T-helper 22 cell (primary cell): Measurements from ENCODE around the gene TUSC2.

Experiments used
- DNase-seq: peaks from one replicate; pipeline ENCODE4 v3.0.0-alpha.2; 2020; ENCODE audit warnings: low read depth

Gene TUSC2

DNA sequence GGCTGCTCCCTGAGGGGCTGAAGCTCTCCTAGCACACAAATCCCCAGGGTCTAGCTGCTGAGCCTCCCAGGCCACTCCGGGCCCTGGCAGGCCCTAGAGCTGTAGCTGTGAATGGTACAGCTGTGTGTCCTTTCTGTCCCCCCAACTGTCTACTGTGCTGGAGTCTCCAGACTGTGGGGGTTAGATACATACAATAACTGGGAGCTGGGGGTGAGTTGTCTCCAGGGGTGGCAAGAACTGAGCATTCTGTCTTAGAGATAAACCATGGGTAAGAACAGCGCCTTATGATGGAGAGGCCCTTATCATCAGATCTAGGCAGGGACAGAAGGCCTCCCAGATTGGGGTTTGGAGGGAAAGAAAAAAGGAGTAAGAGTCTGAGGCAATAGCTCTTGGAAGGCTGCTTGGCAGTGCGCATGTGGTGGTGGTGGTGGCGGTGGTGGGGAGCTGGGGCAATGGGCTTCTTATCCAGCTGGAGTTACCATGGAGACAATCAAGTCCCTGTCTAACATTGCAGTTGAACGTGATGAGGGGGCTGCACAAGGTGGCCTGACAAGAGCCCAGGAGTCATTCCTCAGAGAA lies 26.3 kb upstream of the TUSC2 start:
- no peak for DNase-seq

DNA sequence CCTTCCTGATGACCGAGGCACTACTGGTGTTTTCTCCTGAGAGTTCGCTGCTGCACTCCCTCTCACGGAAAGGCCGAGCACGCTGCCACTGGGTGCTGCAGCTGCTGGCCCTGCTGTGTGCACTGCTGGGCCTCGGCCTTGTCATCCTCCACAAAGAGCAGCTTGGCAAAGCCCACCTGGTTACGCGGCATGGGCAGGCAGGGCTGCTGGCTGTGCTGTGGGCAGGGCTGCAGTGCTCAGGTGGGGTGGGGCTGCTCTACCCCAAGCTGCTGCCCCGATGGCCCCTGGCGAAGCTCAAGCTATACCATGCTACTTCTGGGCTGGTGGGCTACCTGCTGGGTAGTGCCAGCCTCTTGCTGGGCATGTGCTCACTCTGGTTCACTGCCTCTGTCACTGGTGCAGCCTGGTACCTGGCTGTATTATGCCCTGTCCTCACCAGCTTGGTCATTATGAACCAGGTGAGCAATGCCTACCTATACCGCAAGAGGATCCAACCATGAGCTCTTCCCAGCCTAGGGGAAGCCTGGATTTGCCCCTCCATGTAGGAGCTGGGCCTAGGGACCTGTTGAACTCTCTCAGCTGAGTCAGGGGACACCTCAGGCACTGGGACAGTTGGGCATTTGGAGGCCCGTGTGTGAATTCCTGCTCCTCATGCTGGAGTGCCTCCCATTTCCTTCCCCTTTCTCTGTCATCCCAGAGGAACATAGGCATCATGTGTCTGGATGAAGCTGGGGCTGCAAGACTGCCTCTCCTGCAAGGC lies 25.4 kb upstream of the TUSC2 start:
- DNase-seq = no peak

DNA sequence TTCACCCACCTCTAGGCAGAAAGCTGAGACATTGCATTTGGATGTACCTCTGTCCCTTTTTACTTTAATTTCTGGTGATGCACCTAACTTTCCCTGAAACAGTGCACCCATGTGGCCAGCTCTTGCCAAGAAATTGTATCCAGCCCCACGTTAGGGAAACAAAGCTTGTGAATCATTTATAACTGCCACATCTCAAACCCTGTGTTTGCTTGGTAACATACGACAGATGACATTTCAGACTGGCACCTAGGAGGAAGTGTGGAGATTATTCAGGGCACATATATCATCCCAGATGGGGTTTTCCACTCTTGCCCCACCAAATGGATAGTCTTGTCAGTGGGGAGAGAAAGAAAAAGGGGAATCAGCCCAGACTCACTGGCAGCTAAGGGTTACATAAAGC lies 24.8 kb upstream of the TUSC2 start:
- no peak for DNase-seq

DNA sequence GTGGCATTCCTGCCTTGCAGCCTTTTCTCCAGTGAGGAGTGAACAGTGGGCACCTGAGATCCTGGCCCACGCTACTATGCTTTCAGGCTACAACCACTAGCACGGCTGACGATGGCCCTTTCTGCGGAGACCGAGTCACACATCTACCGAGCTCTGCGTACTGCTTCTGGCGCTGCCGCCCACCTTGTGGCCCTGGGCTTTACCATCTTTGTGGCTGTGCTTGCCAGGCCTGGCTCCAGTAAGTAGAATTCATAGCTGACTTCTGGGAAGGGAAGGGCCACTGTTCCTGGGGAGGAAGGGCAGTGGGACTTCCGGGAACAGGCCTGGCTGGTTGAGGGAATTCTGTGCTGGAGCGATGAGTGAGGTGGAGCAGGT lies 23.3 kb upstream of the TUSC2 start:
- no peak for DNase-seq

DNA sequence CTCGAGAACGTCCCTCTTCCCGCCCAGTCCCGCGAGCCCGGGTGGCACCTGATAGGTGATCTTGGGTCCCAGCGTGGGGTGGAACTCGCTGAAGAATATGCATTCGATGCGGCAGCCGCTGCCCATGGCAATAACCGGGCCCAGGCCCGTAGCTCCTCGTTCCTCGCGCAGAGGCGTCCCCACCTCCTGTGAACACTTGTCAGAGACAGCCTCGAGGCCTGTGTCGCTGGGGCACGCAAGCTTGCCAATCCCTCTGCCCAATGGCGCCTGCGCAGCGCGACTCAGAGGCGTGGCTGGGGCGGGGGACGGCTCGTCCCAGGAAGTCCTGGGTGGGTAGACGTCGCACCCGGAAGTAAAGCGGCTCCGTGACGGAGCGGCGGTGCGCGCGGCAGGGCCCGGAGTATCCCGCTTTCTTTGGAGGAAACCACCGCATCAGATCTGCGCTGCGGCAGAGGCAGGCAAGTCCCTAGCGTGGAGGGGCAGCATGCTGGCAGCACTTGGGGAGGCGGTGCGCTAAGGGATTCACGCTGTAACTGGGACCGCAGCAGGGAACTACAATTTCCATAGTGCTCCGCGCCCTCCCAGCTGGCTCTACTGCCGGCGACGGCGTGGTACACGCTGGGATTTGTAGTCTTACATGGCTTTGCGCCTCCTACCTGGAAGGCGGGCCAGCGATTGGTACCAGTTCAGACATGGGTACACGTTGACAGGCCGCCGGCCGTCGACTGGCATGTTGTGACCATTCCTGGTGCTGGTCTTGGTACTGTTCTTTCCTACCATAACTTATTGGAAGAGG lies 22.7 kb upstream of the TUSC2 start, which contains the start of the genes CYB561D2 and NPRL2:
CYB561D2 (plus strand) TSS at position 336 of the 796 bp plus-strand sequence. CDS start 572 bp downstream, outside the sequence.
NPRL2 (minus strand) TSS at position 249 of the 796 bp plus-strand sequence; CDS start at position 126, 123 bp downstream.
- peak; percentile 99 for DNase-seq

DNA sequence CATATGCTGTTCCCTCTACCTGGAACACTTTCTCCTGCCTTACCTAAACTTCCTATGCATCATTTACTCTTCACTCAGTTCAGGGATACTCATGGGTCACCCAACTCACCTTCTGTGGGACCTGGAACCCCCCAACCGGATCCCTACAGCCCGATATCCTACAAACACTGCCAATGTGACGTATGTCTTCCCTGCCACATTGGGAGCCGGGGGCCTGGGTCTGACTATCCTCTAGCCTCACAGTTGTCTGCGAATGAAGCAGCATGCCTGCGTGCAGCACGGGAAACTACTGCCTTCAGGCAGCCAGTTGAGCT lies 22.1 kb upstream of the TUSC2 start:
- no peak for DNase-seq

DNA sequence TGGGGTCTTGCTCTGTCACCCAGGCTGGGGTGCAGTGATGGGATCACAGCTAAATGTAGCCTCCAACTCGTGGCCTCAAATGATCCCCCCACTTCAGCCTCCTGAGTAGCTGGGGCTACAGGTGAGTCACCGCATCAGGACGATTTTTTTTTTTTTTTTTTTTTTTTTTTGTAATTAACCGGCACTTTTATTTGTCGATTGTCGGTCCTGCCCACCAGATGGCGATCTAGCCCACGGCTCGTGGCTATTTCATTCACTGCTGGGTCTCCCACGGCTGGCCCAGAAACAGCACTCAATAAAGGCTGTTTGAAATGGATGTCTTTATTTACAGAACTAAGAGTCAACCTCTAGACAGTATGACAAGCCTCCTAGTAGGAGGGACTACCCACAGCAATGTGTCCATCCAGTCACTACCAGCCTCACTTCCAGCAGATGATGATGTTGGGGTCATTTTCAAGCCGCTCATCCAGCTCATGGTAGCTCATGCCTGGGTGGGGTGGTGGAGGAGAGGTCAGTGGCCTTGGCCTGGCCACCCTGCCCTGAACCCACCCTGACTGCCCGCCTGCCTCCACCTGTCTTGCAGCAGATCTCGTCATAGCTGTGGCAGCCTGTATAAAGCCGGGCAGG lies 19.3 kb upstream of the TUSC2 start:
- DNase-seq = peak; percentile 61

DNA sequence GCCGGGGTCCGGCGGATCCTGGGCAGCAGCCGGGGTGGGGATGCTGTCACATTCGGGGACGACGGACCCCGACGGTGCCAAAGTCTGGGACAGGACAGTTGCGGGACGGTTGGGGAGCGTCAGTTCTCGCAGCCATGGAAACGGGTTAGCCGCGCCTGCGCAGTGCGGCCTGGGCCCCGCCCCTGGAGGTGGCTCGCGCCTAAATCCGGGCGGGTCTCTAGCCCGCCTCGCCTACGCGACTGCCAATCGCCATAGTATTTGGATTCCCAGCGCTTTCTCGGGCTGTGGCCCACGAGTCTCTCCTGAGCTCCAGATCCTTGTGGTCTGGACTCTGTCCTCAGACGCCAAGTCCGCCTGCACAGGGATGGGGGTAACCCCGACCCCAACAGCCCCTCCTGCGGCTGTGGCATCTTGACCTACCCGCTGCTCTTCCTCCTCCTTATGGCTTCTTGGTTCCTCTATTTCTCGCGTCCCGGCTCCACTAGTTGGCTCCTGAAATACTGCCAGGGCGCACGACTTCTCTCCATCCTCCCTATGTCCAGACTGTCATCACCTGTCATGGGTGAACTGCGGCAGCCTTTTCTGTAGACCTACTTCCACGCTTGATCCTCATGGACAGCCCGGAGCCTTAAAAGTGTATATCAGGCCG lies 17.7 kb upstream of the TUSC2 start, which contains the start of gene ZMYND10:
ZMYND10 (minus strand) TSS at position 147 of the 649 bp plus-strand sequence. CDS start 153 bp downstream, outside the sequence.
- DNase-seq = peak; percentile 58

DNA sequence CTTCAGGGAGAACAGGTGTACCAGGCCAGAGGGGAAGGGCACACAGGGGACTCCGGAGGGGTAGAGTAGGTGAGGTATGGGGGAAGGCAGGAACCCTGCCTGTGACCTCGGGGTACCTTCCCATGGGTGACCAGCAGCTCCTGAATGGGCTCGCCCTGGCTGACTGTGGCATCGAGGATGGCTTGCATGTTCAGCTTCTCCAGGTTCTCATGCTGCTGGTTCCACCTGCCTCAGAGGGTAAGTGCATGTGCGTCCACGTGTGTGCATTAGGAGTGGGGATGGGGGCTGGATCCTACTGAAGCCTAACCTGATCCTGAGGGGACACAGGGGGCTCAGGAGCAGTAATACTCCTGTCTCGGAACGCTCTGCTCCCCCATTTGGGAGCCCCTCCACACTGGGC lies 17.0 kb upstream of the TUSC2 start:
- no peak for DNase-seq

DNA sequence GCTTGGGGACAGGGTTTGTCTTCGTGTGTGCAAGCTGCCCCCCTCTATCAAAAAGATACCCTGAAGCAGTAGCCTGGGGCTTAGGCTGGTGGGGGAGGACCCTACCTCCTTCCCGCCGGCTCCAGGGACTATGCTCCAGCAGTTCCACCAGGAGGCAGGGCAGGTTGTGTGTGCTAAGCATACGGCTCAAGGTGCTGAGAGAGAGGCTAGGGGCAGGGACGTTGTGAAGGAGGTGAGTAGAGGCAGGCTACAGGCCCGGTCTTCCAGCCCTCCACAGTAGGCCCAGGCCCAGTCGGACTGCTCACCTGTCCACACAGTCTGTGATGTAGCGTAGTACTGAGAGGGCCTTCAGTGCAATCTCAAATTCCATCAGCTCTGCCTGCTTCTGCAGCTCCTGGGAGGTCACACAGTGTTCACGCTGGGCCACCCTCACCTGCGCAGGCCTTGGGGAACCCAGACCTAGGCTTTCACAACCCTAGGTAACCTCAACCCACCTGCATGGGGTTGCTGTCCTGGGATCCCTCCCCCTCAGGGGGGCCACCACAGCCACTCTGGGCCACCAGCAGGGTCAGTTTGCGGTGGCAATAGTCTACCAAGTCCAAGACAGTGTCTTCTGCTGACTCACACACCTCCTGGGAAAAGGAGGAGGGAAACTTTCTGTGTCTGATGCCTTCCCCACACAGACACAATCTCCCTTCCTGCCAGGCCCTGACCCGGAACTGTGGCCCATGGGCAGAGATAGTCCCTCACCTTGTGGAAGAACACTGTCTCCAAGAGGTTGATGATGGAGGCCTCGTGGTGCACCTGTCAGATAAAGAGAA lies 15.0 kb upstream of the TUSC2 start:
- DNase-seq = no peak

DNA sequence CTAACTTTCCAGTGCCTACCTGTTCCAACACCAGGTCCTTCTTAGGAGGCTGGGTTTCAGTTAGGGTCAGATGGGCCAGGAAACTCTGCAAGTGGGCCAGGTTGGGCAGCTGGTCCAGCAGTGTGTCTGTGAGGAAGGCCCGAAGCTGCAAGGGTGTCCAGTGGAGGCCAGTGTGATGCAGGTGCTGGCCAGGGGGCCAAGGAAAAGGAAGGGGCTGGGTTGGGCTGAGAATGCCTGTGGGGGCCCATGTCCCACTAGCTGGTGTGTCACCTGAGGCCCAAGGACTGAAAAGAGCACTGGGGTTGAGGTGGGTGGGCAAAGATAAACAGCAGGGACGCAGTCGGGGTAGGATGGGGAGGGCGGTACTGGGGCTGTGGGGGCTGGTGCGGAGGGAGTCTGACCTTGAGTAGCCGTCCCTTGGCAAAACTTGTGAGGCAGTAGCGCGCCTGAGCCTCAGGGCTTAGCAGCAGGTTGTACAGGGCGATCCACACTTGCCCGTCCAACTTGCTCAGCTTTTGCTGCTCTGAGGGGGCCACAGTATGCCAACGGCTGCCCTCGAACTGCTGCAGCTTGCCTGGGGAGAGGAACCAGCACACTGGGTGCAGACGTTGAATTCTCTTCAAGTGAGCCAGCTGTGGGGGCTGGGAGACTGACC lies 14.1 kb upstream of the TUSC2 start:
- no peak for DNase-seq

DNA sequence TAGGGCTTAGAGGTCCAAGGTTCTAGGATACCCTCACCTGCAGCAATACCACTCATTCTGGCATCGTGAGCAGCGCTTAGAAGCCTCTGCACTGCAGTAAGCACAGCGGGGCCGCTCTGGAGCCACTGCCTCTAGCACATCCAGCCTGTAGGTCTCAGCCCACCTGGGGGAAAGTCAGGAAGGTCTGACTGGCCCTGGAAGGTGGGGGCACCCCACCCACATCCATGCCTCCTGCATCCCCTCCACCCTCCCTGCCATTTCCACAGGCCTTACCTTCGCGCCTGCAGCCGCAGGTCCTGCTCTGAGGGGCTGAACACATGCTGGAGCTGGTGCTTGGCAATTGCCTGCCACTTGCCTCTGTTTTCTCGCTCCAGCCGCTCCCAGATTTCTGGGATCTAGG lies 13.5 kb upstream of the TUSC2 start:
- DNase-seq = no peak

DNA sequence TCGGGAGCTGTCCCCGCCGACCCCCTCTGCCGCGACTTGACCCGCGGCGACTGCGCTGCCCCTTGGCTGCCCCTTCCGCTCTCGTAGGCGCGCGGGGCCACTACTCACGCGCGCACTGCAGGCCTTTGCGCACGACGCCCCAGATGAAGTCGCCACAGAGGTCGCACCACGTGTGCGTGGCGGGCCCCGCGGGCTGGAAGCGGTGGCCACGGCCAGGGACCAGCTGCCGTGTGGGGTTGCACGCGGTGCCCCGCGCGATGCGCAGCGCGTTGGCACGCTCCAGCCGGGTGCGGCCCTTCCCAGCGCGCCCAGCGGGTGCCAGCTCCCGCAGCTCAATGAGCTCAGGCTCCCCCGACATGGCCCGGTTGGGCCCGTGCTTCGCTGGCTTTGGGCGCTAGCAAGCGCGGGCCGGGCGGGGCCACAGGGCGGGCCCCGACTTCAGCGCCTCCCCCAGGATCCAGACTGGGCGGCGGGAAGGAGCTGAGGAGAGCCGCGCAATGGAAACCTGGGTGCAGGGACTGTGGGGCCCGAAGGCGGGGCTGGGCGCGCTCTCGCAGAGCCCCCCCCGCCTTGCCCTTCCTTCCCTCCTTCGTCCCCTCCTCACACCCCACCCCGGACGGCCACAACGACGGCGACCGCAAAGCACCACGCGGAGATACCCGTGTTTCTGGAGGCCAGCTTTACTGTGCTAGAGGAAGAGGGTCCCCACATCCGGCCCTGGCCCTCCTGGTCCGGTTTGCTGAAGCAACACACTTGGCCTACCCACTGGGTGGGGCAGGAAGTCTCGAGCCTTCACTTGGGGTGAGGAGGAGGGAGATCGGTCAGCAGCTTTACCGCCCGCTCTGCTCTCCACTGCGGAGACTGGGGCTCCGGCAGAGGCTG lies 12.7 kb upstream of the TUSC2 start, which contains the start of gene RASSF1:
RASSF1 (minus strand) TSS at position 389 of the 882 bp plus-strand sequence; CDS start at position 358, 31 bp downstream.
- DNase-seq = peak; percentile 50

DNA sequence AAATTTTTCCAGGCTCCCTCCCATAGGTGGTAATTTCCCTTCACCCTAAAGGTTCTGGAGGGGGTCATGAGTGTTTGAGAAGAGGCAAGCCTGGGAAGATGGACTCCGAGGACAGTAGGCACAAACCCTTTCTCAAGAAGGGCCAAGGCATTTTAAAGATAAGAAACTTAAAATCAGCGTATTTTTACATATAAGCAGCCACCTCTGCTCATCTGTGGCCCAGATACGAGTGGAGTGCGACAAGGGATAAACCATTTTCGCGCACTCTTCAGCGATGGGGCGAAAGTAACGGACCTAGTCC lies 12.1 kb upstream of the TUSC2 start:
- no peak for DNase-seq

DNA sequence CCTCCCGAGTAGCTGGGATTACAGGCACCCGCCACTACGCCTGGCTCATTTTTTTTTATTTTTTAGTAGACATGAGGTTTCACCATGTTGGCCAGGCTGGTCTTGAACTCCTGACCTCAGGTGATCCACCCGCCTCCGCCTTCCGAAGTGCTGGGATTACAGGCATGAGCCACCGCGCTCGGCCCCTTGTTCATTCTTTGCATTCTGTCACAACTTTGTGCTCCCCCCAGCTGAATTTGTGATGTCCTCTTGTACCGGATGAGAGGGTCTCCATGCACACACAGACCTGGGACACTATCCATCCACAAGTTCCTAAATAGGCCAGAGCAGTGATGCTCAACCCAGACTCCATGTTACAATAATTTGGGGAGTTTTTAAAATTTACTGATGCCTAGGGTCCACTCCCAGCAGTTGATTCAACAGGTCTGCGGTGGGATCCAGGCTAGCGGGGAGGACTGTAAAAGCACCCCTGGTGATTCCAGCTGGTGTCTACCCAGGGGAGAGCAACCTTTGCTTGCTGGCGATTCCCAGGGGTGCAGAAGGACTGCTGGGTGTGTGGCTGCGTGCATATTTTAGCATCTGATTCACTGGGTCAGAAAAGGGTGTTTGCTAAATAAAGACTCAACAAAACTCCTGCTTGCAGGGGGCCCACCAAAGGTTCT lies 11.6 kb upstream of the TUSC2 start:
- DNase-seq = no peak

DNA sequence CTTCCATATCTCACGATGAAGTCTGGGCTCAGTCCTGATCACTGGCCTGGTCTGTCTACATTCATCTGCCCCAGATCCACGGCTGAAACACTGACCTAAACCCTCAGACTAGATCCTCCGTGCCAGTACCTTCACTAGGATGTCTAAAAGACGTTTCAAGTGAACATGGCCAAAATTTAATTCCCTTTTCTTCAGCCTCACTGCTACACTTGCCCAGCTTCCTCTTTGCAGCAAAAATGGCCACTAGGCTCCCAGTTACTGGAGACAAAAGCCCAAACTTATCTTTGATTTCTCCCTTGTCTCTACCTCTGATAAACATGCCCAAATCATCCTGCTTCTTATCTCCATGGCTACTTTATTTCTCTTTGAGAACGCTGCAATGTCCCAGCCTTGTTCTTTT lies 10.9 kb upstream of the TUSC2 start:
- DNase-seq = no peak

DNA sequence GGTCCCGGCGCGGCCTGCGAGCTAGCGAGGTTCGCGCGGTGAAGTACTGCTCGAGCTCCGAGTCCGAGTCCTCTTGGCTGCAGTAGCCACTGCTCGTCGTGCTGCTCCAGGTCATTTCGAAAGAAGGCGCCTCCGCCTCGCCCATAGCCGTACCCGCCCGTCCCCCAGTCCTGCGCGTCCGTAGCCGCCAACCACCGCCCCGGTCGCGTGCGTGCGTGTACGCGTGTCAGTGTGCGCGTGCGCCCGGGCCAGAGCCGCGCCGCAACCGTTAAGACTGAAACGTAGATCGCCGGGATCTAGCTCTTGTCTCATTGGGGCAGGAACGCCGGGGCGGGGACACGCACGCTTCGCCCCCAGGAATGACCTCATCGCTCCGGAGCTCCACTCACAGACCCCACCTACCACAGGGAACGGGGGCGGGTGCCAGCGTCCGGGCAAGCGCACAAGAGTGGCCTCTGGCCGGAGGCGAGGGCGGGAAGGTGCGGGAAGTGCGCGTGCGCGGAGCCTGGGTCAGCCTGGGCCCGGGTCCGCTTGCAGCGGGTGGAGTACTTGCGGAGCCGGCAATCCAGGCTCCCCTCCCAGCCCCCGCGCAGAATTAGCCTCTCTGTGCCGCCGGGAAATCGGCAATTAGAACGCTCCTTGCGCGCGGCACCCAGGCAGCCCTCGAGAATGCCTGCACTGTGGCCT lies 9.3 kb upstream of the TUSC2 start:
- peak; percentile 92 for DNase-seq

DNA sequence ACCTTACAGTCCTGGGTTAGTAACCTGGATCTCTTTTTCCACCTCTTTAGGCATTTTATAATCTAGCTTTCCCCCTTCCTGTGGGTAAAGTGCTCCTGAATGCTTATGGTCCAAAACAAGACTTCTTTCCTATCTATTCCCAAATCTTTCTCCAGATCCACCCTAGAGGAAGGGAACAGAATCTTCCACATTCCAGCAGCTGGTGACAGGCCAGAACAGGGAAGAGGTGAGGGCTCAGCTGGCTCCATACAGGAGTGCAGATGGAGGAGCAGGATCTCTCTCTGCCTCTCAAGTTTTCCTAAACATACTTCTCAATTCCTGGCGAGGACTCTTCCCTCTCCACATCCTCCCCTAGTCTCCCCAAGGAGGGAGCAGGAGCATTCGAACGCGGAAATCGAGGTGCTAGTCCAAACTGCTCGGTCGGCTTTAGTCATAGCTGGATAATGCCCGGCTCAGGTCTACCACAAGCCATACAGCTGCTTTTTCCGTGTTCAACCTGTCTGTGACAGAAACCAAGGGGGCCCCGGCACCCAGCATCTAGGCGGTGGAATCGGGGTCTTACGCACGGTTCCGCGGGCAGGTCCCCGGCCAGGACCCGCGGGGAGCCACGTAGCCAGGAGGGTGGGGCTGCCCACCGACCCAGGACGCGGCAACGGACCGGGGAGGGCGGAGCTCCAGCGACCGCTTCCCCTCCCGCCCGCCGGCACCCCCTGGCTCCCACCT lies 8.6 kb upstream of the TUSC2 start:
- no peak for DNase-seq
